Progenitor cell of endocrine pancreas (in vitro differentiated cells): ENCODE data around the gene ZNF57. TPM values are rescaled to one million over a fixed set of nuclear protein-coding genes. Genes with fewer than 3 reads are reported as not detected.
"Not testable (repeated sequence)": the region's sequence is repeated elsewhere in the genome, so short reads cannot be mapped to it uniquely, and the experiment has no call there.

ENCODE experiments used
- DNase-seq: peaks from one replicate; pipeline ENCODE4 v3.0.0; 2021; ENCODE audit warnings: low spot score; ENCODE audit not compliant: unreplicated experiment
- H3K27ac Mint-ChIP-seq: 2 replicates; pipeline ENCODE4 v1.8.0; 2021; ENCODE audit warnings: mild to moderate bottlenecking, moderate library complexity, mixed read lengths
- H3K27me3 Mint-ChIP-seq: 2 replicates; pipeline ENCODE4 v1.8.0; 2021; ENCODE audit warnings: mixed read lengths
- H3K36me3 Mint-ChIP-seq: 2 replicates; pipeline ENCODE4 v1.8.0; 2022; ENCODE audit warnings: mixed read lengths; ENCODE audit not compliant: insufficient read depth
- H3K4me1 Mint-ChIP-seq: 2 replicates; pipeline ENCODE4 v1.8.0; 2021; ENCODE audit warnings: low read depth, mixed read lengths
- H3K4me3 Mint-ChIP-seq: 2 replicates; pipeline ENCODE4 v1.8.0; 2021; ENCODE audit warnings: low read depth, mild to moderate bottlenecking, moderate library complexity, mixed read lengths
- H3K9me3 Mint-ChIP-seq: 2 replicates; pipeline ENCODE4 v1.8.0; 2021; ENCODE audit warnings: low read depth, mixed read lengths
- total RNA-seq: library from RNA; stranded (reverse); gene quantifications from 2 replicates; pipeline ENCODE4 v1.2.1, GENCODE V29; 2021
- TF ChIP-seq, protein P1 (sequence below): fragments of 200-600 bp; sonication (generic); IDR thresholded peaks from one replicate; pipeline ENCODE4 v1.5.0; 2021; ENCODE audit warnings: antibody characterized with exemption, mild to moderate bottlenecking; ENCODE audit not compliant: unreplicated experiment

ZNF57 gene
- total RNA-seq, 1 donor from 2014 or later = 3.8 TPM

DNA sequence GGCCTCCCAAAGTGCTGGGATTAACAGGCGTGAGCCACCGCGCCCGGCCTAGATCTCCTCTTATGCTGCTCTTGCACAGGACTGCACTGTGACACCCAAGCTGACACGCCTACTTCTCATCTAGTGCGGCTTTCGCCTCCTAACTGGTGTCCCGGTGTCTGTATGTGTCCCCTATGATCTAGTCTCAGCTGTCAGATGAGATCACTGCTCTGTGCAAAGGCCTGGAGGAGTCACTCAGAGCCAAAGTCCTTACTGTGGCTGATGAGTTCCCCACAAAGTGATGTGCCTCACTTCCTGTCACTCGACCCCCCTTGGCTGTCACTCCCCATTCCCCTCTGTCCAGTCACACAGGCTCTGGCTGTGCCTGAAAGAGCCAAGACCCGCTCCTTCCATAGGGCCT lies 31.1 kb upstream of the ZNF57 start:
- Mint-ChIP-seq H3K9me3 (peaks cover 17% of the 10 kb centered on the region), H3K4me1 (peaks cover 9% of the 10 kb centered on the region), H3K4me3 (no peak overlapping the region), H3K27ac (no peak overlapping the region), H3K36me3 (peaks cover 4% of the 10 kb centered on the region), H3K27me3 (no peaks in the 10 kb centered on the region)
- no peak for DNase-seq
- TF ChIP-seq, protein P1, sequence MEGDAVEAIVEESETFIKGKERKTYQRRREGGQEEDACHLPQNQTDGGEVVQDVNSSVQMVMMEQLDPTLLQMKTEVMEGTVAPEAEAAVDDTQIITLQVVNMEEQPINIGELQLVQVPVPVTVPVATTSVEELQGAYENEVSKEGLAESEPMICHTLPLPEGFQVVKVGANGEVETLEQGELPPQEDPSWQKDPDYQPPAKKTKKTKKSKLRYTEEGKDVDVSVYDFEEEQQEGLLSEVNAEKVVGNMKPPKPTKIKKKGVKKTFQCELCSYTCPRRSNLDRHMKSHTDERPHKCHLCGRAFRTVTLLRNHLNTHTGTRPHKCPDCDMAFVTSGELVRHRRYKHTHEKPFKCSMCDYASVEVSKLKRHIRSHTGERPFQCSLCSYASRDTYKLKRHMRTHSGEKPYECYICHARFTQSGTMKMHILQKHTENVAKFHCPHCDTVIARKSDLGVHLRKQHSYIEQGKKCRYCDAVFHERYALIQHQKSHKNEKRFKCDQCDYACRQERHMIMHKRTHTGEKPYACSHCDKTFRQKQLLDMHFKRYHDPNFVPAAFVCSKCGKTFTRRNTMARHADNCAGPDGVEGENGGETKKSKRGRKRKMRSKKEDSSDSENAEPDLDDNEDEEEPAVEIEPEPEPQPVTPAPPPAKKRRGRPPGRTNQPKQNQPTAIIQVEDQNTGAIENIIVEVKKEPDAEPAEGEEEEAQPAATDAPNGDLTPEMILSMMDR = no peak

GRCh38 chr19:2872175-2872574 lies 28.6 kb upstream of the ZNF57 start:
- H3K4me3 Mint-ChIP-seq, H3K27ac Mint-ChIP-seq, H3K36me3 Mint-ChIP-seq, H3K27me3 Mint-ChIP-seq, H3K4me1 Mint-ChIP-seq, DNase-seq: not testable (repeated sequence)
- peaks cover 20% of the 10 kb centered on the region for H3K9me3 Mint-ChIP-seq

DNA sequence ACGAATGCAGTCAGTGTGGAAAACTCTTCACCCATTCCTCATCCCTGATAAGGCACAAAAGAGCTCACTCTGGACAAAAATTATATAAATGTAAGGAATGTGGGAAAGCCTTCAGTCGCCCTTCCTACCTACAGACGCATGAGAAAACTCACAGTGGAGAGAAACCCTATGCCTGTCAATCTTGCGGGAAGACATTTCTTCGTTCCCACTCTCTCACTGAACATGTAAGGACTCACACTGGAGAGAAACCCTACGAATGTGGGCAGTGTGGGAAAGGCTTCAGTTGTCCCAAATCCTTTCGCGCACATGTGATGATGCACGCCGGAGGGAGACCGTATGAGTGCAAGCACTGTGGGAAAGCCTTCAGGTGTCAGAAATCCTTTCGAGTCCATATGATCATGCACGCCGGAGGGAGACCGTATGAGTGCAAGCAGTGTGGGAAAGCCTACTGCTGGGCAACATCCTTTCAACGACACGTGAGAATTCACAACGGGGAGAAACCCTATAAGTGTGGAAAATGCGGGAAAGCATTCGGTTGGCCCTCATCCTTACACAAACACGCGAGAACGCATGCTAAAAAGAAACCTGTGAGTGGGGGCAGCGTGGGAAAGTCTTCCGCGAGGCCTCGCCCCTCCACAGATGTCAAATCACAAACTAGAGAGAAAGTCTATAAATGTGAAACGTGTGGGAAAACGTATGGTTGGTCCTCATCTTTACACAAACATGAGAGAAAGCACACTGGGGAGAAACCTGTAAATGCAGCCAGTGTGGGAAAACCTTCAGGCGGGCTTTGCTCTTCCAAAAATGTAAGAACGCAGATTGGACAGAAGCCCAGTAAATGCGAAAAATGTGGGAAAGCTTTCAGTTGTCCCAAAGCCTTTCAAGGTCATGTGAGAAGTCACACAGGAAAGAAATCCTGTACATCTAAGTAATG lies 23.1 kb upstream of the ZNF57 start:
- peaks cover 18% of the 10 kb centered on the region for H3K9me3 Mint-ChIP-seq
- H3K36me3 Mint-ChIP-seq = peaks cover 3% of the 10 kb centered on the region
- no peaks in the 10 kb centered on the region for H3K27me3 Mint-ChIP-seq
- no peak overlapping the region for H3K4me3 Mint-ChIP-seq
- H3K27ac Mint-ChIP-seq = no peak overlapping the region
- DNase-seq = no peak
- no peaks in the 10 kb centered on the region for H3K4me1 Mint-ChIP-seq
- TF ChIP-seq, protein P1 = no peak

- Mint-ChIP-seq H3K4me3 (no peak overlapping the region), H3K27me3 (no peaks in the 10 kb centered on the region), H3K27ac (no peak overlapping the region), H3K4me1 (no peaks in the 10 kb centered on the region), H3K36me3 (no peaks in the 10 kb centered on the region), H3K9me3 (peaks cover 11% of the 10 kb centered on the region)
- no peak for DNase-seq
- TF ChIP-seq, protein P1 = no peak
These were observed 16.9 kb upstream of the ZNF57 start for GRCh38 chr19:2883686-2884439.

DNA sequence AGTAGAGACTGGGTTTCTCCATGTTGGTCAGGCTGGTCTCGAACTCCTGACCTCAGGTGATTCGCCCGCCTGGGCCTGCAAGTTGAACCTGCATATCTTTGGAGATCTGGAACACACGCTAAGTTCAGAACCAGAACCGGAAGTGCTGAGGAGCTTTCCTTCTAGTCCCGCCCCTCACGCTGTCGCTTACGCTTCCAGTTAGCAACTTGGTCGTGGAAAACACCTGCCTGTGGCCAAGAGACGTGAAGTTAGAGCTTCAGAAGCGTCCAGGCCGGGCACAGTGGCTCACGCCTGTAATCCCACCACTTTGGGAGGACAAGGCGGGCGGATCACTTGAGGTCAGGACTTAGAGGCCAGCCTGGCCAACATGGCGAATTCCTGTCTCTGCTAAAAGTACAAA lies 15.0 kb upstream of the ZNF57 start:
- Mint-ChIP-seq H3K4me1 (no peaks in the 10 kb centered on the region), H3K36me3 (no peaks in the 10 kb centered on the region), H3K27me3 (no peaks in the 10 kb centered on the region), H3K27ac (no peak overlapping the region), H3K9me3 (peaks cover 6% of the 10 kb centered on the region), H3K4me3 (no peak overlapping the region)
- no peak for DNase-seq
- TF ChIP-seq, protein P1 = no peak
